Adrenal gland (tissue), 5 donors: ENCODE data around the gene PIGN.

Experiments used
- POLR2A ChIP-seq, 2 donors: fragments of 450-650 bp; IDR thresholded peaks; one replicate each; pipeline ENCODE4 v1.6.1; 2017; ENCODE audit warnings: antibody characterized with exemption in 2 of 2, mild to moderate bottlenecking in 2 of 2, moderate library complexity in 1 of 2
- TF ChIP-seq, protein P1 (sequence below), 6 experiments: fragments of 450-650 bp in 4 of 6; fragments of 200-600 bp in 2 of 6; sonication (generic) in 1 of 6; IDR thresholded peaks; 1 replicate in 5 of 6; 2 replicates in 1 of 6; pipeline versions ENCODE4 v1.5.1 to v1.8.0; 2016 to 2021; ENCODE audit warnings: antibody characterized with exemption in 6 of 6, mild to moderate bottlenecking in 2 of 6, moderate library complexity in 1 of 6
- donor health status: DM: no; HTN: no; CAD: no.

DNA sequence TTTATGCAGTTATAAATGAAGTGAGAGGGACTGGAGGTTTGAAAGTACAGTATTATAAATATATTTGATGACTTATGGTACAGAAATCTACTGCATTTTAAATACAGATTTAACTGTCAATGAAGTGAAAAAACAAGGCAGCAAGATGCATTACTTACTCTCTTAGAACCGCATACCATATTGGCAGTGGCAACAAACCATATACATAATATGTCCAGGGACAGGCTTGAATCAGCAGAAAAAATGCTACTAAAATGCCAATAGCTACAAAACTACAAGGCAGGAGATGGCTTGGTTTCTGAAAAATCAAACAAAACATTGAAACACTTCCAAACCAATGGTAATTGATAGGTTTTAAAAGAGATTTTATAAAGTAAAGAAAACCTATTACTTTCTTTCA, 77.2 kb downstream of the PIGN start:
- TF ChIP-seq, protein P1, sequence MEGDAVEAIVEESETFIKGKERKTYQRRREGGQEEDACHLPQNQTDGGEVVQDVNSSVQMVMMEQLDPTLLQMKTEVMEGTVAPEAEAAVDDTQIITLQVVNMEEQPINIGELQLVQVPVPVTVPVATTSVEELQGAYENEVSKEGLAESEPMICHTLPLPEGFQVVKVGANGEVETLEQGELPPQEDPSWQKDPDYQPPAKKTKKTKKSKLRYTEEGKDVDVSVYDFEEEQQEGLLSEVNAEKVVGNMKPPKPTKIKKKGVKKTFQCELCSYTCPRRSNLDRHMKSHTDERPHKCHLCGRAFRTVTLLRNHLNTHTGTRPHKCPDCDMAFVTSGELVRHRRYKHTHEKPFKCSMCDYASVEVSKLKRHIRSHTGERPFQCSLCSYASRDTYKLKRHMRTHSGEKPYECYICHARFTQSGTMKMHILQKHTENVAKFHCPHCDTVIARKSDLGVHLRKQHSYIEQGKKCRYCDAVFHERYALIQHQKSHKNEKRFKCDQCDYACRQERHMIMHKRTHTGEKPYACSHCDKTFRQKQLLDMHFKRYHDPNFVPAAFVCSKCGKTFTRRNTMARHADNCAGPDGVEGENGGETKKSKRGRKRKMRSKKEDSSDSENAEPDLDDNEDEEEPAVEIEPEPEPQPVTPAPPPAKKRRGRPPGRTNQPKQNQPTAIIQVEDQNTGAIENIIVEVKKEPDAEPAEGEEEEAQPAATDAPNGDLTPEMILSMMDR (IDR thresholded peaks at IDR 0.05) = no peak
- TF ChIP-seq POLR2A (IDR thresholded peaks at IDR 0.05) = no peak
